GM18498 (cell line): Measurements from ENCODE around the gene NADK.
A peak's percentile ranks its signal among the peaks of the same experiment; 100 is the strongest.

Experiments used
- ATAC-seq: cut with Tn5 transposase; IDR thresholded peaks from one replicate; pipeline ENCODE4 v1.9.1; 2021; ENCODE audit warnings: mild to moderate bottlenecking, moderate library complexity; ENCODE audit not compliant: unreplicated experiment

NADK gene

DNA sequence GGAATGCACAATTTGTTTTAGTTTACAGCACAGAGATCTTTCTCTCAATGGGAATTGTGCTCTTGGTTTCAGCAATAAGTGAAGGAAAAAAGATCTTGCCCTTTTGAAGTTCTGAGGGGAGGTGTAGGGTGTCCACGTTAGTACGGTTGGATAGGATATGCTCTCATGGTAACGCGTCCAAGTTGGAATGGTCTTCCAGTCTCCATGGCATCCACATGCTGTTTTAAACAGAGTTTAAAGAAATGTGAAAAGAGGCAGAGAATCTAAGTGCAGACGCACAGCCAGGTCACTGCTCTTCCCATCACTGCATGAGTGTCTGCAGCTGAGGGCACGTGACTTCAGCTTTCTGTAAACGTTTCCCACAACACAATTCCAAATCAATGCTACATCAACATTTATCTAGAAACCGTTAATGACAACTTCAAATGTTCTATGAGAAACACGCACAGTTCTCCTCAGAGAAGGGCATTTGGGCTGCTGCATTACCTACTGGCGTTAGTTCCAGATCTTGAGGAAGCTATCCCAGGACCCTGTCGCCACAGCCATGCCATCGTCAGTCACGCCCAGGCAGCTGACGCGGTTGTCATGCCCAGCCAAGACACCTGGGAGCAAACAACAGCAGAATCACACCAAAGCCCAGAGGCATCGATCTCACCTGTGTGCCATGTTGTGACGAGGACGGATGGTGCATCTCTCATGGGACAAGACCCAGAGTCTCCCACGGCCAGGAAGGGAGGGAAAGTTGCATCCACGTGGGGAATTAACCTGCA lies 8.8 kb upstream of the NADK start:
- no peak for ATAC-seq

DNA sequence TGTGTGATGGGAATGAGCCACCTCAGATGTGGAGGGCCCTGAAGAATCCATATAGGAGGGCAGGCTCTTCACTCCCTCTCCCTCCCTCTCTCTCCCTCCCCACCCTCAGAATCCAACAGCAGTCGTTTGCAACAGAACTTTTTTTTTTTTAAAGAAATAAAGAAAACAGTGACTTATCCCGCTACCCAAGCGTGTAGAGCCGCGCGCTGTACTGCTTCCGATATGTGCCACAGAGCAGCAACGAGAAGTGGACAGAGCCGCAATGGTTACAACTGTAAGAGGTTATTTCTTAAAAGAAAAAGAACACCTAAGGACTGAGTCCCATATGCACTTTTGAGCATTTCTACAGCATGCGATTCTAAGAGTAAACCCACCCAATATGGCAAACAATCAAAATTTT lies 7.4 kb upstream of the NADK start:
- ATAC-seq = no peak

DNA sequence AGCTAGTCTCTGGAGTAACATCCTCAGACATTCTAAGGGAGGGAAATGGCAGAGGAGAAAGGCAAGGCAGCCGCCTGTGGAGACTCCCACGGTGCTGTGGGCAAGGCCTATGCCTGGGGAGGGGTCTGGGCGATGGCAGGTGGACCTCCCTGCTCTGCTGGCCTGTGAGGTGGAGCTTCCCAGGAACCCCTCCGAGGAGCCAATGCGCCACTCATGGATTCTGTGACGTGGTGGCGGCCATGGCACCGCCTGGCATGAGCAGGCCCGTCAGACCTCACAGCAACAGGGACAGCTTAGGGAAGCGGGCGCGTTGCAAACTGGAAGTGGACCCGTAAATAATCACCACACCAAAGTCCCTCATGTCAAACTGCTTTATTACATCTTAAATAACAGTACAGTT lies 6.7 kb upstream of the NADK start:
- ATAC-seq = no peak

DNA sequence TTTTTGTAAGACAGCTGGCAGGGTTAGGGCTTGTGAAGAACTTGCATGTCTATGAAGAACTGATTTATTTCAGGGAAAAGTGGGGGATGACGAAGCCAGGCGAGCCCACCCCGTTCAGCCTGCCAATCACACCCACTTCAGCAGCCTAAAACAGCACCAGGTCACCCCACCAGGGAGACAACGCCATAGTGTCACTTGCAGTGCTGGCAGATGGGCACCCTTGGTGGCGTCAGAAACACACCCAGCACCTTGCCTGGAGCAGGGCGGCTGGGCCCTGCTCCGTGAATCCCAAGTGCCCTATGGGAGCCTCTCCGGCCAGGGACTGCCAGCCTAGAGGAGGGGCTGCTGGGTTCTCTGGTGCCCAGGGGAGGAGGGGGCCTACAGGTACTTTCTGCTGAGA lies 5.0 kb upstream of the NADK start:
- ATAC-seq = no peak

DNA sequence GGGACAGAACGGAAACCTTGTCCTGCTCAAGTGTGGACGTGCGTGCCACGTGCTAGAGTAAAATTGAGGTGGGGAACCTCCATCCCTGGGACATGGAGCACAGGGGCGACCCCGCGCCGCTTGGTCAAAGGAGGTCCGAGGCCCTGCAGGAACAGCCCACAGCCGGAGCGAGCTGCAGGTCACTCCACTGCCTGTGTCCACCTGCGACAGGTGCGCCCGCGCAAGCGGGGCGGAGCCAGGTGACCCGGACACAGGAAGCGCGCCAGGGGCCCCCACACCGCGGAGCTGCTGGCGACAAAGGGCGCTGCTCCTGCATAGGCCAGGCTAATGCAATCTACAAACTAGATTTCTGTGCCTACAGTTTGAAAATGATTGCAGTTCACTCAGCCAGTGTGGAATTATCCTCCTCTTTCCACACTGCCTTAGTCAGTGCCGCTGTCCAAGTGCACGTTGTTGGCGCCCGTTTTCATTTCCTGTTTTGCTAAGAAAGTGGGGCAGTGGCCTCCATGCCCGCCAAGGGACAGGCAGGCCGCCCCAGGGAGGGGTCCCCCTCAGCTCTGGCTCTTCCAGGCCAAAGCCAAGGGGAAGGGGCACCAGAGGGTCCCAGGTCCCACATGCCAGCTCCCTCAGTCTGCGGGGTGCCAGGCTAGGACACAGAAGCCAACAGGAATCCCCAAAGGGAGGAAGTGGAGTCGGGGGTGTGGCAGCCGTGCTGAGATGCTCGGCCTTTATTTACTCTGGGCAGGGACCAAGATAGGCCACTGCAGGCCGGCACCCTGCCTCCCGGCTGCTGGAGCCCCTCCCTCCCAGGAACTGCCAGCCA lies 4.3 kb upstream of the NADK start:
- ATAC-seq = no peak

DNA sequence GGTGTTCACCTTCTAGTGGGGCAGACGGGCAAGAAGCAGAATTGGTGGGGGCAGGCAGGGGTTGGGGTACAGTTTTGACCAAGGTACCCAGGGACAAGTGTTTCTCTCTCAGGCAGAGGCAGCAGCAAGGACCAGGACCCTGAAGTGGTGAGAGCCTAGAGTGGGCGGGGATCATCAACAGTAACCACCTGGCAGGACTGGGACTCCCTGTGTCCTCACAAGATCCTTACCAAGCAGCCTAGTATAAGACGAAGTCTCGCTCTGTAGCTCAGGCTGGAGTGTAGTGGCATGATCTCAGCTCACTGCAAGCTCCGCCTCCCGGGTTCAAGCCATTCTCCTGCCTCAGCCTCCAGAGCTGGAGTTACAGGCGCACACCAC lies 3.2 kb upstream of the NADK start:
- ATAC-seq = no peak

DNA sequence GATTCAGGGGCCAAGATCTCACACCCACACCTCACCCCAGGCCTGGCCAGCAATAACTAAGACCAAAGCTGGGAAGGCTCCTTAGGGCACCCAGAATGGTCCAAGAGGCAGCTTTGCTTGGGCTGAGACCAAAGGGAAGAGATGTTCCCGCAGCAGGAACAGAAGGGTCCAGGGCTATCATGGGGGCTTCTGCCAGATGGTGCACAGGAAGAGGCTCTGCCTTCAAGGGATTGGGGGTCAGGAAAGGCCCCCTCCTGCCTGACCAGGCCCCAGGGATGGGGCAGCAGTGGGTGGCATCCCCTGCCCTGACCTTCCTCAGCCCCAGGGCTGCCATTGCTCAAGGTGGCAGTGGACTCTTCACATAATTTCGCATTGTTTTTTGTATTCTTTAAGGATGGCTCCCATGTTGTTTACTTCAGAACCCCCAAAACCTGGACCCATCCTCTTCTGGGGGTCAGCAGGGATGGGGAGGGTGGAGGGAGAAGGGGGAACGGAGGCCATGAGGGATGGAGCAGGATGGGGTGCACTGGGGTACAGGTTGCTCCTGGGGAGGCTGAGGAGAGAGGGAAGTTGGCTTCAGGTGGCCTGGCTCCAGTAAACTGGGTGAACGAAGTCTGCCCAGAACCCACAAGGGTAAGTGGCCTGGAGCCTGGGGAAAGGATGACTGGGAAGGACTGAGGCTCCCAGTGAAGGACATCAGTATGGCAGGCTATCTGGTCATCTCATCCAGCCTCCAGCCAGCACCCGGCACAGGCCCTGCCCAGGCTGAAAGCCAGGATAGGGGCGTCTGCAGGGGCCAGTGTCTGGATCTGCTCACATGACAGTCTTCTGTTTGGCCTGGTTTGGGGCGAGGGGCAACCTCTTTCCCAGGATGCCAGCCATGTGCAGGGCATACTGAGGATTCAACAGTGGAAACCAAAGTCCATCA lies 2.6 kb upstream of the NADK start:
- ATAC-seq = no peak

DNA sequence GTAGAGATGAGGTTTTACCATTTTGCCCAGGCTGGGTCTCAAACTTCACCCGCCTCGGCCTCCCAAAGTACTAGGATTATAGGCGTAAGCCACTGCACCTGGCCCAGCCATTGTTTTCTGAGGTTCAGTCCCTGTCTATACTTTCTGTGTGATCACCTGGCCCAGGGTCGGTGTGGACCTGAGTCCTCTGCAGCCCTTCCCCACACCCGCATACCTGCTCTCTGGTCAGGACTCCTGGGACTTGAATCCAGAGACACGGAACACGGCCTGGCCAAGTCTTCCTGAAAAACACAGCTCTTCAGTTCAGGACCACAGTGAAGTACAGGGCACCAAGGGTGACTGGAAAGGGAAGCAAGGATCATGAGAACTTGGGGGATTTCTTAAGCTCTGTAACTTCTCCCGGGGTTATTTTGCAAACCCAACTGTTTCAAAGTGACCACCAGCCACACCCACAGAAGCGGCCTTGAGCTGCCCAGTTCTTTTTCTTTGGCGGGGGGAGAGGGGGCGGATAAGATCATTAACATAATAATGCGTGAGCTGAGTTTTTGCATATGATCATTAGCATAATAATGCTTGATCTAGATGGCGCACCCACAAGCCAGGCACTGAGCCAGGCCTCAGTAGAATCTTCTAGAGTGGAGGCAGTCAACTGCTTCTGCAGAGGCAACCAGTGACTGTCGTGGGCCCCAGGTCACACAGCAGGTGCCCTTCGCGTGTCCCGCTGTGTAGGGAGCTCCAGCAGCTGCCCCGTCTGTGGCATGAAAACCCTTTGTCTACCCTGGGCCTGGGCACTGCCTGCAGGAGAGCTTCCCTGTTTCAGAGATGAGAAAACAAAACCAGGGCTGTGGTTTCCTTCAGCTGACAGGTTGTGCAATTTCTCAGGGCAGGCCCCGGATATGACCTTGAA lies 1.7 kb upstream of the NADK start:
- peak; percentile 37 for ATAC-seq

DNA sequence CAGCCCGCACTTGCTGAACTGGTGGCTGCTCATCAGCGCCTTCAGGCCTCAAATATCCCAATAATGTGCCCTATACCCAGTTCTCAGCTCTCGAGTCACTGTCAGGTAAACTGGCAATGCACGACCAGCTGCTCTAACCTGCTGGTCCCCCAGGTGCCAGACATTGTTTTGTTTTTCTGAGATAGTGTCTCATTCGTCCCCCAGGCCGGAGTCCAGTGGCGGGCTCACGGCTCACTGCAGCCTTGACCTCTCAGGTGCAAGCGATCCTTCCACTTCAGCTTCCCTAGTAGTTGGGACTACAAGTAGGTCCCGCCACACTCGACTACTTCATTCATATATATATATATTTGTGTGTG lies 1.0 kb upstream of the NADK start:
- no peak for ATAC-seq

DNA sequence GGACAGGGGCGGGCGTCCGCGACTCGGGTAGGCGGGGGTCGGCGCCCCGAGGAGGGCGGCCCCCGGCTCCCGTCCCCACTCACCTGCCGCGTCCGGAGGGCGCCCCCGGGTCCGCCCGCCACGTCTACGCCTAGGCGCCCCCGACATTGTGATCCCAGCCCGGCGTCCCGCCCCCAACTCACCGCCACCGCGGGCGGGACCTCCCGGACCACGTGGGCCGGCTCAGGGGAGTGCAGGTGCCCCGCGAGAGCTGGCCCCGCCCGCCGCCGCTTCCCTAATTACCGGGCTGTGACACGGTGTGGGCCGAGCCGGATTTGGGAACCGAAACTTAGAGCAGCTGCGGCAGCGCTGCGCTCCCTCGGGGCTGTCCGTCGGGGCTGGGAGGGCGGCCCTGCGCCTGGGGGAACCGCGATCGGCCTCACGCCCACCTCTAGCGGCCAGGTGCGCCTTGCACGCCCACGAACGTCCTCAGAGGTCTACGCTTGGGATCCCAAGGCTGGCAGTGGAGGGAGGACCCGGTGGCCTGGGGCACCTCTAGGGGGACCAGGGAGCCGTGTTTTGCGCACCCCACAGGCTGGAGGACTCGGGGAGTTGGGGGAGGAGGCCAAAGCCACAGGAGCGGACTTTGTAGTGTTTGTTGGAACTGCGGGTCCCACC lies 521 bp upstream of the NADK start:
- peak; percentile 68 for ATAC-seq

DNA sequence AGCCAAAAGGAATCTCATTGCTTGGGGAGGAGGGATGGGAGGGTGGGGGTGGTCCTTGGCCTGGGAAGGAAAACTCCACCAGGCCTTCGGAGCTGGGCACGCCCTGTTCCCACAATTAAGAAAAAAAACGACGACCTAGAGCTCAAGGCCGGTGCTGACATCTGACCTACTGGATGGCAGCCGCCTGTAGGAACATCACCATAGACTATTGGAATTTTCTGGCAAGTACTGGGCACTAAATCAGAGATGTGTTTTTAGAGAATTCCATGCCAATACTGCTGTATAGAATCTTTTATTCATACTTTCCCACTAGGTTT lies 729 bp downstream of the NADK start:
- ATAC-seq = no peak

DNA sequence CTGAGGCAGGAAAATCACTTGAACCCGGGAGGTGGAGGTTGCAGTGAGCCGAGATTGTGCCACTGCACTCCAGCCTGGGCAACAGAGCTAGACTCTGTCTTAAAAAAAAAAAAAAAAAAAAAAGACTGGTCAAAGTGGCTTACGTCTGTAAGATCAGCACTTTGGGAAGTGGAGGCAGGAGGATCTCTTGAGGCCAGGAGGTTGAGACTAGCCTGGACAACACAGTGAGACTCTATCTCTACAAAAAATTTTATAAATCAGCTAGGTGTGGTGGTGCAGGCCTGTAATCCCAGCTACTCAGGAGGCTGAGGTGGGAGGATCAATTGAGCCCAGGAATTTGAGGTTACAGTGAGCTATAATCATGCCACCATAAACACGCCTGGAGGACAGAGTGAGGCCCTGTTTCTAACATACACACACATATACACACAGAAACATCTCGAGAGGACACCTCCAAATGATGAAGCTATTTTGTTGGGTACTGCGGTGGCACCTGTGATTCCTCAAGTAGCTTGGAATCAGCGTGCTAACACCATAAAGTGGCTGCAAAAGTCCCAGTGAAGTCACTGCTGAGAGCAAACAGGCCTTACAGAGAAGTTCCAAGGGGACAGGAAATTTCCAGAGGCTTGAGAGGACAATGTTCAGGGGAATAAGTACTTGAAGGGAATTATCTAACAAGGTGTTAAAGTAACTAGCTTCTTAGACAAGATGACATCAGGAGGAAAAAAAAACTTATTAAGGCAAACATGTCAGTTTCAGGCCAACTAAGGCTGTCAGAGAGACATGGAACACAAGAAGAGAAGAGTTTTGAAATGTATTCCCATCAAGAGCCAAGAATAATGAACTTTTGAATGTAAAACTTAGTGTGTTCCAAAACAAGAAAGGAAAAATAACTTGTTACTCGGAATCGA lies 1.3 kb downstream of the NADK start:
- ATAC-seq = no peak

DNA sequence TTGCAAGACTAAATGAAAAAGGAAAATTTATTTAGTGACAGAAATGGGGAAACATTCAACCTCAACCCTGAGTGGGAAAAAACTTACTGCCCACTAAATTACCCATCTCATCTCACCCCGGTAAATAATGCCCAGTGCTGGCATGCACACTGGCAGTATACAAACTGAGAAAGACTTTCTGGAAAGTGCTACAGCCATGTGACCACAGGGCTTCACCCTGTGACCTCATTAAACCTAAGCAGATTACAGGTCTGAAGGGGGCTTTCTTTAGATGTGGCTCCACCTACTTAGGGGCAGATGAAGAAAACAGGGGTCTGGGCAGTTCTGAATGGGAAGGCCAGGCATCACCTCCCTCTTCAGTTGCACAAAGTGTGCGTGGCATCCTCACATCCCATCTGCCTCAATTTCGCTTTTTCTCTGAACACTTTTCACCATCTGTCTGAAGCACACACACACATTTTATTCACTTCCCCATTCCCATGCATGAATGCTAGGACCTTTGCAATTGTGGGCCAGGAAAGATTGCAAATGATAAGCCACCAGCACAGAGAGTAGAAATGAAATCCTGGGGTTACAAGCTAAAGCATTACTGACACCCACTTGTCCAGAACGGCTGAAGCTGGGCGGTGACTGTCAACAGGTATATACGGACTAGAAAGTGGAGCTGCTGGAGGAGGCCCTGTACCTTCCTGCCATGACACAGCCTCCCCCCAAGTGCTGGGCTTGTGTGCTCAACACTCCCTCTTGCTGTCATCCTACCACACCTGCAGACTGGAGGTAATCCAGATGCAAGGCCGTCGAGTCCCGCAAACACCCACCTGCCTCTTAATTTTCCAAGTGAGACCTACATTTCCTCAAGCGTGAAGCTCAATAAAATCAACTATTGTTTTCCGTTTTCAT lies 2.7 kb downstream of the NADK start:
- no peak for ATAC-seq

DNA sequence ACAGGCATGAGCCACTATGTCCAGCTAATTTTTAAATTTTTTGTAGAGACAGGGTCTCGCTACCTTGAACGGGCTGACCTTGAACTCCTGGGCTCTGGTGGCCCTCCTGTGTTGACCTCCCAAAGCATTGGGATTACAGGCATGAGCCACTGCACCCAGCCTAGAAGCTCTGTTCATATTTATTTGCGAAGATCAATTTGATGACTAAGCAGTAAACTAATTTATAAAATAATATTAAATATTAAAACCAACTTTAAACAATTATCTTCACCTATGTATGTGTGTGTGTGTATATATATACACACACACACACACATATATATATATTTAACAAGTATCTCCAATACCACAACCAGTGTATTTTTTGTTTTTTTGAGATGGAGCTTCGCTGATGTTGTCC lies 4.4 kb downstream of the NADK start:
- no peak for ATAC-seq

DNA sequence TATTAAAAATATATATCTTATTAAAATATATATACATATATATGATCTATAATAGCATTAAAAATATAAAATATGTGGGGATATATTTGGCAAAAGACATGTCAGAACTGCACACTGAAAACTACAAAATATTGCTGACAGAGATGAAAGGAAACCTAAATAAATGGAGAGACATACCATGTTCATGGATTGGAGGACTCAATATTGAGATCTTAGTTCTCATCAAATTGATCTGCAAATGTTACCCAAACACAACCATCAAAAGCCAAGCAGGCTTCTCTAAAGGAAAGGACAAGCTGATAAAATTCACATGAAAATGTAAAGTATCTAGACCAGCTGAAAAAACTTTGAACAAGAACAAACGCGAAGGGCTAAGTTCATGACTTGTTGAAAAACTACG lies 7.2 kb downstream of the NADK start:
- ATAC-seq = no peak

DNA sequence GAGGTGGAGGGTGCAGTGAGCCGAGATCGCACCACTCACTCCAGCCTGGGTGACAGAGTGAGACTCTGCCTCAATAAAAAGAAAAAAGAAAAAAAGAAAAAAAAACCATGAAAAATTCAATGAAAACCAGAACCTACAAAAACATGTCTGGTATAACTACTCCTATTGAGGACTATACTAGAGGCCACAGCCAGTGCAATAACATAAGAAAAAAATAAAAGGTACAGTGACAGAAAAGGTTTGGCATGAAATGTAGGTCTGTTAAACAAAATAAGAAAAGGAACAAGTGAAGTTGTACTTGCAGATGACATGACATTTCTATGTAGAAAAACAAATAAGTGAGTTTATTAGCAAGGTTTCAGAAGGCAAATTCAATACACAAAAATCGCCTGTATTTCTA lies 8.2 kb downstream of the NADK start:
- no peak for ATAC-seq

DNA sequence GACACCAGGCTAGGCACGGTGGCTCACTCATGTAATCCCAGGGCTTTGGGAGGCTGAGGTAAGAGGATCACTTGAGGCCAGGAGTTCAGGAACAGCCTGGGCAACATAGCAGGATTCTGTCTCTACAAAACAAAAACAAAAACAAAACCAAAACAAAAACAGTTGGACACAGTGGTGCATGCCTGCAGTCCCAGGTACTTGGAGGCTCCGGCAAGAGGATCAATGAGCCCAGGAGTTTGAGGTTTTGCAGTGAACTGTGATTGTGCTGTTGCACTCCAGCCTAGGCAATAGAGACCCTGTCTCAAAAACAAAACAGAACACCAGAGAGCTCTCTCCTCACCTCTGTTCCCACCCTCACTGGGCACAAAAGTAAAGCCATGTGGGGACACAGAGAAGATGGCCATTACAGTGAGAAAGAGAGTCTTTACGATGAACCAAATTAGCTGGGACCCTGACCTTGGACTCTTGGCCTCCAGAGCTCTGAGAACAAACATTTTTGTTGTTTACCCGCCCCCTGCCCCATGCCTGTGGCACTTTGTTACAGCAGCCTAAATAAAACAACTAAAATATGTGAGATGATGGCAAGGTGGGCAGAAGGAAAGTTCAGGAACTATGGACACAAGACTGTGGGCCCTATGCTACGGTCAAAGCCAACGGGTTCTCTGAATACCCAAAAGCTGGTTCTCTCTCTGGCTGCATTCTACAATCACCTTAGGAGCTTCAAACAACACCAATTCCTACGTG lies 9.8 kb downstream of the NADK start:
- no peak for ATAC-seq
